ENCODE measurements around the gene AEBP1.

Gene AEBP1

DNA sequence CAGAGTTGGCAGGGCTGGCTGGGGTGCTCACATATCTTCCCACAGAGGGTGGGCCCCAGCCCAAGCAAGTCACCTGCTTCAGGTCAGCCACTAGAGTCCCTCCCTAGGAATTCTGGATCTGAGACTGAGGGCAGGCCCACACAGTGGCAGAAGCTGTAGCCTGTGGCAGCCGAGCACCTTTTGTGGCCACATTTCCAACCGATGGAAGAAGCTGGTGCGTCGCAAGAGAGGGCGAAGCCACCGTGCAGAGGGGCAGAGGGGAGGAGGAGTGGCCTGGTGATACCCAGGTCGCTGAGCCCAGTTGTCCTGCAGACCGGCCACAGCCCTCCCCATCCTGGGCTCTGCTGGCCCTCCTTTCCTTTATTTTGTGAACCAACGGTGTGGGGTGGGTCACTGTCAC is 27.1 kb upstream of the AEBP1 start:
- no peak overlapping the region for H3K4me3 ChIP-seq (ENCODE audit: low read depth, low read length)
- no peak for DNase-seq (ENCODE audit: low read depth)
- TF ChIP-seq MYC (IDR thresholded peaks at IDR 0.05; ENCODE audit: low read depth, low read length) (no peak), POLR2A (IDR thresholded peaks at IDR 0.05; ENCODE audit: extremely low read depth, insufficient read length) (no peak)

DNA sequence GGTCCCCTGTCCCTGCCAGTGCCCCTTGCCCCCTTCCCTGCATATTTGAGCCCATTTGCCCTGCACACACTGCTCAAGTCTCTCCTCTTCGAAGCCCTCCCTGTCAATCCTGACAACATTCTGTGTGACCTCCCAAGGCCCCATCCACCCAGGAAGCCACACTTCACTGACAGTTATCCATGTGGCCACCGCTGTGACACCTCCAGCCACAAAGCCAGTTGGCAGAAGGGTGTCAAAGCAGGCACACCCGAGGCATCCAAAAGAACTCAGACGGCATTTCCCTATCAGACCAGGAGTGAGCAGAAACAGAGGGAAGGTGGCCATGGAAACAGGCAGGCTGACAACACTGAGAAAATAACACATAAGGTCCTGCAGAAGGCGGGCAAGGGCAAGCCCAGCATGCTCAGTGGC is 26.5 kb upstream of the AEBP1 start:
- no peak overlapping the region for H3K4me3 ChIP-seq (ENCODE audit: low read depth, low read length)
- no peak for TF ChIP-seq POLR2A (IDR thresholded peaks at IDR 0.05; ENCODE audit: extremely low read depth, insufficient read length)
- TF ChIP-seq MYC (IDR thresholded peaks at IDR 0.05; ENCODE audit: low read depth, low read length) = no peak
- TF ChIP-seq, protein P1, sequence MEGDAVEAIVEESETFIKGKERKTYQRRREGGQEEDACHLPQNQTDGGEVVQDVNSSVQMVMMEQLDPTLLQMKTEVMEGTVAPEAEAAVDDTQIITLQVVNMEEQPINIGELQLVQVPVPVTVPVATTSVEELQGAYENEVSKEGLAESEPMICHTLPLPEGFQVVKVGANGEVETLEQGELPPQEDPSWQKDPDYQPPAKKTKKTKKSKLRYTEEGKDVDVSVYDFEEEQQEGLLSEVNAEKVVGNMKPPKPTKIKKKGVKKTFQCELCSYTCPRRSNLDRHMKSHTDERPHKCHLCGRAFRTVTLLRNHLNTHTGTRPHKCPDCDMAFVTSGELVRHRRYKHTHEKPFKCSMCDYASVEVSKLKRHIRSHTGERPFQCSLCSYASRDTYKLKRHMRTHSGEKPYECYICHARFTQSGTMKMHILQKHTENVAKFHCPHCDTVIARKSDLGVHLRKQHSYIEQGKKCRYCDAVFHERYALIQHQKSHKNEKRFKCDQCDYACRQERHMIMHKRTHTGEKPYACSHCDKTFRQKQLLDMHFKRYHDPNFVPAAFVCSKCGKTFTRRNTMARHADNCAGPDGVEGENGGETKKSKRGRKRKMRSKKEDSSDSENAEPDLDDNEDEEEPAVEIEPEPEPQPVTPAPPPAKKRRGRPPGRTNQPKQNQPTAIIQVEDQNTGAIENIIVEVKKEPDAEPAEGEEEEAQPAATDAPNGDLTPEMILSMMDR (IDR thresholded peaks at IDR 0.05; ENCODE audit: low read depth, low read length) = no peak
- TF ChIP-seq, protein P2, sequence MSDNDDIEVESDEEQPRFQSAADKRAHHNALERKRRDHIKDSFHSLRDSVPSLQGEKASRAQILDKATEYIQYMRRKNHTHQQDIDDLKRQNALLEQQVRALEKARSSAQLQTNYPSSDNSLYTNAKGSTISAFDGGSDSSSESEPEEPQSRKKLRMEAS (IDR thresholded peaks at IDR 0.05; ENCODE audit: low read depth, low read length) = no peak
- peak; percentile 40 for DNase-seq (ENCODE audit: low read depth)

DNA sequence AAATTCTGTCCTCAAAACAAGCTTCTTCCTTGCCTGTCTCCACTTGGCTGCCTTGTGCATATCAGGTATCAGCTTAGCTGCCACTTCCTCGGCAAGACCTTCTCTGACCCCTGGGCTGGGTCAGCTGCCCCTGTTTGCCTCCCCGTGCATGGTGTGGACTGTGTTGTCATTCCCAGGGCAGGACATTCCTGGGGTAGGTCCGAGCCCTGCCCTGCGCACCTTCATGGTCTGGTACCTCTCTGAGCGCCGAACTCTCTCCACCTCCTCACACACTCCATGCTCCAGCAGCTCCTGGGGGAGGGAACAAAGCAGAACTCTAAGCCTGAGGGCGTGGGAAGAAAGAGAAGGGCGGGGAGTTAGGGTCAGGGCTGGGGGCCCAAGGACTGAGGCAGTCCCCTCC is 25.6 kb upstream of the AEBP1 start:
- TF ChIP-seq, protein P2 (IDR thresholded peaks at IDR 0.05; ENCODE audit: low read depth, low read length) = no peak
- TF ChIP-seq, protein P1 (IDR thresholded peaks at IDR 0.05; ENCODE audit: low read depth, low read length) = no peak
- TF ChIP-seq MYC (IDR thresholded peaks at IDR 0.05; ENCODE audit: low read depth, low read length) = no peak
- no peak for TF ChIP-seq POLR2A (IDR thresholded peaks at IDR 0.05; ENCODE audit: extremely low read depth, insufficient read length)

DNA sequence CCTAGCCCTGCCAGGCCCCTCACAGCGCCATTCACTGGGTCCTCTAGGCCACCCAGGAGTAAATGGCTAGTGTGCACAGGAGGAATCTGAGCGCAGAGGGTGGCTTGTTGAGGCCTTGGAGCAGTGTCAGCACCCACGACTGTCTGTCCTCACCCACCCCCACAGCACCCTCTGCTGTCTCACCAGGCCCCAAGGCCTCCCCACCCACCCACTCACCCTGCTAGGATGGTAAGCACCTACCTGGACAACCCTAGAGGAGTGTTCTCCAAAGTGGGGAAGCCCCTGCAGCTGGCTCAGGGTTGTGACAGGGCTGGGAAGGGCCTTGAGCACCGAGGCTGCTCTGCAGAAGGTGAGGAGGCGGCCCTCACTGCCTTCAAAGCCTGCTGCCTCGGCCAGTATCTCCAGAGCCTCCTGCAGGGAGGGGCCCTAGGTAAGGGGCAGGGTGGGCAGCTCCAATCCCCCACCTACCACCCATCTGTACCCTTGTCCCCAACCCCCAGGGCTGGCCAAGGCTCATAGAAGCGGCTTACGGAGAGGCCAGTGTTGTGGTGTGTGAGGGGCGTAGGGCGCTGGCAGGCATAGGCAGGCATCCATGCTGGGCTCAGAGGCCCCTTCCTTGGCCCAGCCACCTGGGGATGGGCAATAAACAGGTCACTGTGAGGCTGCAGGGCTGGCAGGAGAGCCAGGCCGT is 24.7 kb upstream of the AEBP1 start:
- DNase-seq (ENCODE audit: low read depth) = no peak
- TF ChIP-seq POLR2A (IDR thresholded peaks at IDR 0.05; ENCODE audit: extremely low read depth, insufficient read length) (no peak), MYC (IDR thresholded peaks at IDR 0.05; ENCODE audit: low read depth, low read length) (no peak)
- TF ChIP-seq, protein P1 (IDR thresholded peaks at IDR 0.05; ENCODE audit: low read depth, low read length) = no peak
- TF ChIP-seq, protein P2 (IDR thresholded peaks at IDR 0.05; ENCODE audit: low read depth, low read length) = no peak
- no peak overlapping the region for H3K4me3 ChIP-seq (ENCODE audit: low read depth, low read length)

More for the DNA sequence above, 25.6 kb upstream of the AEBP1 start:
- no peak for DNase-seq (ENCODE audit: low read depth)
- H3K4me3 ChIP-seq (ENCODE audit: low read depth, low read length) = no peak overlapping the region

DNA sequence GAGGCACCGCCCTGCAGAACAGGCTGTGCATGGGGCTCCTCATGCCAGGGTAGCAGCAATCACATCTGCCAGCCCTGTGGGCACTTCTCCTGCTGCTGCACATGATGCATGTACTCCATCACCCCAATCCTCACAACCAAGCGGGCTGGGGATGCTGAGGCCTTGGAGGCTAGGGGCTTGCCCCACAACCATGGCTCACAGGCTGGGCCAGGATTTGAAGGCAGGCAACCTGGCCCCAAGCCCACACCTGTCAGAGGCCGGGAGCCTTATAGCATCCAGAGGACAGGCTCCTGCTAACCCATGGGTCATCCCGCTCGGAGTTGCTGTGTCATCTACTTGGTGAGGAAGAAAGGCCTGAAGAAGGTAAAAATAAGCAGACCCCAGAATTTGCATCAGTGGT is 24.0 kb upstream of the AEBP1 start:
- DNase-seq (ENCODE audit: low read depth) = no peak
- TF ChIP-seq POLR2A (IDR thresholded peaks at IDR 0.05; ENCODE audit: extremely low read depth, insufficient read length) (no peak), MYC (IDR thresholded peaks at IDR 0.05; ENCODE audit: low read depth, low read length) (no peak)
- TF ChIP-seq, protein P2 (IDR thresholded peaks at IDR 0.05; ENCODE audit: low read depth, low read length) = no peak
- TF ChIP-seq, protein P1 (IDR thresholded peaks at IDR 0.05; ENCODE audit: low read depth, low read length) = no peak

DNA sequence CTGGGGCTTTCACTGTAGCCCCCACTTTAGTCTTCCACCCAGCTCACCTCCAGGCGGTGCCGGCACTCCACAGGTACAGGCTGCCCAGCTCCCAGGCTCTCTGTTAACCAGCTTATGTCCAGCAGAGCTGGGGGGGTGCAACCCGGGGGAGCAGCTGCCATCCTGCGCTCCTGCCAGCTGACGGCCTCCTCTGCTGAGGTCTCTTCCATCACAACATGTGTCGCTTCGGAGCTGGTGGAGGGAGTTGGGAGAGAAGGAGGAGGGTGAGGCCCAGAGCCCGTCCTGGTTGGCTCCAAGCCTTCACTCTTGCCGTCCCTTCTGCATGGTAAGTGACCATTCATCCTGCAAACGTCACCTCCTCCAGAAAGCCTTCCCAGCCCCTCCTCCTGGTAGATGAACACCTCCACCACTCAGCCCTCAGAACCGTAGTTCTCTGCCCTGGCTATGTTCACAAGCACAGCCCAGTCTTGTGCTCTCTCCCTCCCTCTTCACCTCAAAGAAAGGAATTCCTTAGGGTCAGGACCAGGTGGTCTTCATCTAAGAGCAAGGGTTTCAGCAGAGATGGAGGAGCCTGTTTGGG is 23.4 kb upstream of the AEBP1 start:
- no peak for DNase-seq (ENCODE audit: low read depth)
- H3K4me3 ChIP-seq (ENCODE audit: low read depth, low read length) = peak overlapping the region; percentile 84
- TF ChIP-seq, protein P2 (IDR thresholded peaks at IDR 0.05; ENCODE audit: low read depth, low read length) = no peak
- TF ChIP-seq, protein P1 (IDR thresholded peaks at IDR 0.05; ENCODE audit: low read depth, low read length) = peak; percentile 1

More for the DNA sequence above, 24.0 kb upstream of the AEBP1 start:
- no peak overlapping the region for H3K4me3 ChIP-seq (ENCODE audit: low read depth, low read length)
